Aorta (tissue), 5 donors: Measurements from ENCODE around the gene BMP3. TPM values are rescaled to one million over a fixed set of nuclear protein-coding genes. Genes with fewer than 3 reads are reported as not detected.
"Not testable (repeated sequence)": the region's sequence is repeated elsewhere in the genome, so short reads cannot be mapped to it uniquely, and the experiment has no call there.

Experiments used
- ATAC-seq: fragments of 200-7000 bp; cut with Tn5 transposase; one replicate; pipeline ENCODE4 v1.9.1; 2022; ENCODE audit warnings: moderate library complexity; ENCODE audit not compliant: low FRiP score
- DNase-seq, 2 donors: peaks; one replicate each; pipeline ENCODE4 v3.0.0-alpha.2; 2020
- H3K27ac ChIP-seq, 2 donors: one replicate each; pipeline ENCODE4 v1.5.1; 2013; ENCODE audit warnings: low read length in 2 of 2, mild to moderate bottlenecking in 2 of 2, moderate library complexity in 2 of 2, control low read depth in 1 of 2, inconsistent platforms in 1 of 2, low read depth in 1 of 2
- H3K27me3 ChIP-seq, 2 donors: one replicate each; pipeline ENCODE4 v1.6.1; 2013; ENCODE audit warnings: control low read depth in 1 of 2, low read length in 1 of 2, mild to moderate bottlenecking in 1 of 2, moderate library complexity in 1 of 2; ENCODE audit not compliant: insufficient read depth in 2 of 2, control insufficient read depth in 1 of 2
- H3K36me3 ChIP-seq, 2 donors: one replicate each; pipeline ENCODE4 v1.6.1; 2013; ENCODE audit warnings: control low read depth in 1 of 2, low read length in 1 of 2, mild to moderate bottlenecking in 1 of 2; ENCODE audit not compliant: insufficient read depth in 2 of 2, control insufficient read depth in 1 of 2
- H3K4me1 ChIP-seq, 2 donors: one replicate each; pipeline ENCODE4 v1.6.1; 2013; ENCODE audit warnings: low read length in 2 of 2, control low read depth in 1 of 2, mild to moderate bottlenecking in 1 of 2, moderate library complexity in 1 of 2; ENCODE audit not compliant: insufficient read depth in 2 of 2, control insufficient read depth in 1 of 2
- H3K4me3 ChIP-seq, 2 donors: one replicate each; pipeline ENCODE4 v1.5.1; 2013; ENCODE audit warnings: low read length in 2 of 2, control low read depth in 1 of 2, mild to moderate bottlenecking in 1 of 2
- H3K9me3 ChIP-seq: one replicate; pipeline ENCODE4 v1.6.1; 2013; ENCODE audit warnings: mild to moderate bottlenecking, low read length; ENCODE audit not compliant: control insufficient read depth
- WGBS, 2 donors: extraction: QIAGEN DNeasy Blood & Tissue Kit; methylation state at CpG; one replicate each; pipeline ENCODE4 v1.1.7; 2013; 5-methylcytosine and 5-hydroxymethylcytosine counted together
- intact Hi-C, 2 donors: fragments of 100-400 bp; cut with DNase I; formaldehyde crosslinking; loops; one replicate each; pipeline versions ENCODE4 v1.14.2 to v1.15.0; 2022
- long read RNA-seq, 2 donors: library from polyadenylated mRNA; unstranded; transcript quantifications; one replicate each; pipeline ENCODE4 v2.0.0, GENCODE V29; 2020 to 2021
- polyA plus RNA-seq, 2 donors: library from polyadenylated mRNA; stranded (reverse); fragments of 200-250 nt; gene quantifications; one replicate each; pipeline ENCODE4 v1.2.3, GENCODE V29; 2013
- total RNA-seq, 2 donors: library from RNA; stranded (reverse); fragmentation: NEBNext Ultra II Directional; extraction: Animal tissue kit (Norgen Biotek cat#: 25700); gene quantifications; one replicate each; pipeline ENCODE4 v1.2.1, GENCODE V29; 2021
- donor health status: healthy with polysubstance abuse.
- donor health status: Bipolar disorder and iron deficiency.
- donor health status: DM: no; HTN: no; CAD: no.
- donor health status: DM: no; HTN: no; CAD: no.
- donor health status: DM: yes; HTN: yes; CAD: no.

BMP3 gene, protein sequence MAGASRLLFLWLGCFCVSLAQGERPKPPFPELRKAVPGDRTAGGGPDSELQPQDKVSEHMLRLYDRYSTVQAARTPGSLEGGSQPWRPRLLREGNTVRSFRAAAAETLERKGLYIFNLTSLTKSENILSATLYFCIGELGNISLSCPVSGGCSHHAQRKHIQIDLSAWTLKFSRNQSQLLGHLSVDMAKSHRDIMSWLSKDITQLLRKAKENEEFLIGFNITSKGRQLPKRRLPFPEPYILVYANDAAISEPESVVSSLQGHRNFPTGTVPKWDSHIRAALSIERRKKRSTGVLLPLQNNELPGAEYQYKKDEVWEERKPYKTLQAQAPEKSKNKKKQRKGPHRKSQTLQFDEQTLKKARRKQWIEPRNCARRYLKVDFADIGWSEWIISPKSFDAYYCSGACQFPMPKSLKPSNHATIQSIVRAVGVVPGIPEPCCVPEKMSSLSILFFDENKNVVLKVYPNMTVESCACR
- 1 to 10 TPM in 1 of 2 donors, under 1 TPM in 1; 0.19 to 1.3 TPM for total RNA-seq
- under 1 TPM in 1 of 2 donors, not detected in 1; 0.50 TPM for polyA plus RNA-seq
- long read RNA-seq, donor 1, result 0 reads
- long read RNA-seq, donor 2, full-length matches to known transcripts, result 2 of 3 reads
- long read RNA-seq, donor 2, partial matches to known transcripts, result 0 of 3 reads
- long read RNA-seq, donor 2, other reads (novel, unspliced or antisense), result 1 of 3 reads

DNA sequence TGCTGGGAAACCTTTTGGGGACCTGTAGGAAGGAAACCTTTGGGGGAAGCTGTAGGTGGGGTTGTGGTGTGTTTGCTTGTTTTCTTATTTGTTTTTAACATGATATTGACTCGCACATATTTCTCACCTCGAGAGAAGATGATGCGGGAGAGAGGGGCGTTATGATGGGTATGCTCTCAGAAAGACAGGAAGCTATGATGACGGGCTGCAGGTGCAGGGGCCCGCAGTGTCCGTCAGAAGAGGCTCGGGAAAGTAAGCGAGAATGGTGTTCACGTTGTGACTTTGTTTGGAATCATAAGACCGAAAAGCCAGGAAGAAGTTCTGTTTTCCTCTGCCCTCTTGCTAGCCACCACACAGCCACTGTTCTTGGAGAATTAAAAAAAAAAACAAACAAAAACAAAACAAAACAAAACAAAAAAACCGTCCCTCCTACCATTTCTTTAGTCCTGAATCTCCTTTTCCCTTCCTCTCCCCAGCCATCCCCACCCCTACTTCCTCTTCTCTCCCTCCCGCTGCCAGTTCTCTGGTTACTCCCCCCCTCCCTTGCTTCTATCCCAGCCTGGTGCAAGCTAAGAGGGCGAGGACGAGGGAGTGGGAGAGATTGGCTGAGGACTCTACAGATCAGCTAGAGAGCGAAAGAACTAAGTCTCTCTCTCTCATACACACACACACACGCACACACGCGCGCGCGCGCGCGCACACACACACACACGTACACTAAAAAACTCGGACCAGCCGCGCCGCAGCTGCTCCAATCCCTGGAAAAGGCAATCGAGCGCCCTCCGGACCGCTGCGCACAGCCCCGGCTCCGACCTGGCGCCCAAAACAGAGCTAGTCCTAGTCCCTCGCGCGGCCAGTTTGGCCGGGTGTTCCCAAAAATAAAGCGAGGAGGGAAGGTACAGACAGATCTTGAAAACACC, at the start of gene BMP3:
TSS of gene BMP3 (plus strand) at position 648 of the 920 bp plus-strand sequence. CDS start 577 bp downstream, outside the sequence.
- H3K9me3 ChIP-seq, result no peaks in the 10 kb centered on the region
- ATAC-seq (peak; percentile 33), DNase-seq (peak in 1 of 2 donors; percentile 72)
- H3K4me3 ChIP-seq, result peak within 1 kb of the TSS in 1 of 2 donors; percentile 14
- no peaks in the 10 kb centered on the region for H3K4me1 ChIP-seq
- 2% methylated on average over 41 to 43 of the region's 43 CpGs for WGBS, 2 donors
- H3K27me3 ChIP-seq, result no peaks in the 10 kb centered on the region
- H3K36me3 ChIP-seq, result no peaks in the 10 kb centered on the region
- no peak within 1 kb of the TSS for H3K27ac ChIP-seq
- intact Hi-C loops, result no loop called here

- Histone ChIP-seq H3K4me3 (no peak overlapping the region), H3K27me3 (no peaks in the 10 kb centered on the region), H3K4me1 (no peaks in the 10 kb centered on the region), H3K9me3 (no peaks in the 10 kb centered on the region), H3K36me3 (no peaks in the 10 kb centered on the region), H3K27ac (no peak overlapping the region)
- intact Hi-C loops, result loop anchor here in 1 of 2 donors (10.0 kb wide), 1 partner anchor 621 kb away; no protein-coding TSS in a partner anchor
- no peak for DNase-seq
- no peak for ATAC-seq
These were observed 44.5 kb upstream of the BMP3 start for GRCh38 chr4:80986011-80986410.

DNA sequence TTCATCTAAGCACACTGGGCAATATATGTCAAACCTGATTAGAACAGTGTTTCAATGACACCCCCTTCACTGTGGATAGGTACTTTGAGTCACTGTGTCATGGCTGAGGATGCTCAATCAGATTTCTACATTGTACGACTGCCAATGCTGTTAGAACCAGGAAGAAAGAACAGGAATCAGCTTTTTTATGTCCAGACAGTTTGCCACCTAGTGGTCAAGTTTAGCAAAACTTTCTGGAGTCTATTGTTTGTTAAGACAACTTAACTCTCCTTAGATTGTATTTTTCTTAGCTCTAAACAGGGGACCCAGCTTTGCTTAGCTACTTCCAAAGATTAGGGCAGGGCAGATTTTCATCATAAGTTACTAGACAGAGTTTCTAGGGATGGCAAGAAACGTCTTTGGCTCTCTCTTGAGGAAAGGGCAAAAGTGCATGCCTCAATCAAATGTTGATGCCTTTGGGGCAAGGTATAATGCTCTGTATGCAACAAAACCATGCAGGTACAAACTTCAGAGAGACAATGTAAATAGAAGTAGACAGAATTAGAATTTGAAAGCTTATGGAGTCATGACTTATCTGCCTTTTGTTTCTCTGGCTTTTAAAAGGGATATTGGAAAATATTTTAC, 40.5 kb upstream of the BMP3 start:
- no peaks in the 10 kb centered on the region for H3K36me3 ChIP-seq
- intact Hi-C loops, result loop anchor here (5.0 to 10.0 kb wide), 2 partner anchors 623 to 625 kb away; no protein-coding TSS in a partner anchor
- WGBS, 2 donors, result 1% methylated on average over 2 of the region's 2 CpGs
- H3K27me3 ChIP-seq, result no peaks in the 10 kb centered on the region
- no peak overlapping the region for H3K27ac ChIP-seq
- H3K9me3 ChIP-seq, result no peaks in the 10 kb centered on the region
- no peaks in the 10 kb centered on the region for H3K4me1 ChIP-seq
- ATAC-seq (no peak), DNase-seq (no peak)
- H3K4me3 ChIP-seq, result no peak overlapping the region

- Histone ChIP-seq H3K27ac (no peak overlapping the region), H3K4me3 (no peak overlapping the region), H3K9me3 (no peaks in the 10 kb centered on the region), H3K4me1 (no peaks in the 10 kb centered on the region), H3K27me3 (no peaks in the 10 kb centered on the region), H3K36me3 (no peaks in the 10 kb centered on the region)
- DNase-seq (no peak), ATAC-seq (no peak)
- intact Hi-C loops, result loop anchor here in 1 of 2 donors (5.0 kb wide), 1 partner anchor 624 kb away; no protein-coding TSS in a partner anchor
- 40 to 43% methylated on average over 2 of the region's 2 CpGs for WGBS, 2 donors
These were observed 39.7 kb upstream of the BMP3 start for GRCh38 chr4:80990851-80991250.

DNA sequence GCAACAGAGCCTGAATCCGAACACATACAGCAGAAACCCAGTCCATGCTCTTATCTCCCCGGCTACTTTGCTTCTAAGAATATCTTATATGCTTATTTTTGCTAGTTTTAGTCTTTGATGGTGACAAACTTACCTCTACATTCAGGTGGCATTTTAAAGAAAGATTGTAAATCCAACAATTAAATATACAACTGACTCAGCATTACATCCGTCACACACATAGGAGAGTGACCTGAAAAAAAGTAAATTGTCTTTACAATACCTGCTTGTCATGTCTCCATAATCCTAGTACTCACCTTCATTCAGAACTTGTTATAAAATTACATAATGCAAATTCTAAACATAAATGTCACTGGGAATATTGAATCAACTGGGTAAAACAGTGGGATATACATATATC, 30.6 kb upstream of the BMP3 start:
- no peak overlapping the region for H3K27ac ChIP-seq
- H3K36me3 ChIP-seq, result no peaks in the 10 kb centered on the region
- no peak for ATAC-seq
- H3K4me1 ChIP-seq, result no peaks in the 10 kb centered on the region
- H3K27me3 ChIP-seq, result no peaks in the 10 kb centered on the region
- DNase-seq, result no peak
- H3K9me3 ChIP-seq, result no peaks in the 10 kb centered on the region
- WGBS, 2 donors, result 48 to 64% methylated on average over 3 of the region's 3 CpGs
- no peak overlapping the region for H3K4me3 ChIP-seq
- intact Hi-C loops, result no loop called here

DNA sequence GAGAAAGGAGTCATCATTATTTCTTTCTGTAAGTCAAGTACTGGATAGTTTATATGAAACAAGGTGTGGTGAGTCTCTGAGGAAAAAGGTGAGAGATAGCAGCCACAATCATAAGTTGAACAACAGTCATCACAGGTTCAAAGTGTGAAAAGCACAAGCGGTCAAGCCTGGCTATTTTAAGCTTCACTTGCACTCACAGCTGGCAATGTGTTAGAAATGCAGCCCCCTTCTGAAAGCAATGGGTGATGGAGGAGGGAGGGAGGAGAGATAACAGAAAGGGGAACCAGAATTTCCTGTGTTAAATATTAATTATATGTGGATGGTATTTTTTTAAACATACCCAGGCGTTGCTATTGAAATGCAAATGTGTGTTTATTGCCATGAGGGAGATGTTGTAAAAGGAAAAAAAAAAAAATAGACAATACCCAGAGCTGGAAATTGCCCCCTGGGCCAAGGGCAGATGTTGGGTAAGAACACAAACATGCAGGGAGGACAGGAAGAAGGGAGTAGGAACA, 26.9 kb upstream of the BMP3 start:
- Histone ChIP-seq H3K4me3 (no peak overlapping the region), H3K4me1 (no peaks in the 10 kb centered on the region), H3K36me3 (no peaks in the 10 kb centered on the region), H3K9me3 (no peaks in the 10 kb centered on the region), H3K27ac (no peak overlapping the region), H3K27me3 (no peaks in the 10 kb centered on the region)
- DNase-seq, result no peak
- no peak for ATAC-seq
- 7 to 30% methylated on average over 2 of the region's 2 CpGs for WGBS, 2 donors
- intact Hi-C loops, result no loop called here

- H3K27me3 ChIP-seq, result no peaks in the 10 kb centered on the region
- H3K27ac ChIP-seq, result no peak overlapping the region
- no peaks in the 10 kb centered on the region for H3K9me3 ChIP-seq
- no peak overlapping the region for H3K4me3 ChIP-seq
- DNase-seq (no peak), ATAC-seq (no peak)
- no peaks in the 10 kb centered on the region for H3K4me1 ChIP-seq
- no peaks in the 10 kb centered on the region for H3K36me3 ChIP-seq
- WGBS, 2 donors, result 75 to 78% methylated on average over 2 of the region's 2 CpGs
- intact Hi-C loops, result no loop called here
These were observed 23.1 kb upstream of the BMP3 start for GRCh38 chr4:81007417-81007816.

GRCh38 chr4:81016566-81016965, 13.9 kb upstream of the BMP3 start:
- WGBS, 2 donors, result 70 to 76% methylated on average over 2 of the region's 2 CpGs
- H3K4me1 ChIP-seq, H3K9me3 ChIP-seq, DNase-seq, ATAC-seq, H3K36me3 ChIP-seq, intact Hi-C loops, H3K27me3 ChIP-seq, H3K27ac ChIP-seq, H3K4me3 ChIP-seq: not testable (repeated sequence)
